Skin of body (tissue), 2 donors: ENCODE data around the gene TWIST1. TPM values are rescaled to one million over a fixed set of nuclear protein-coding genes. Genes with fewer than 3 reads are reported as not detected.

ENCODE experiments used
- DNase-seq: peaks from one replicate; lab custom pipeline; 2025; lab: John Stamatoyannopoulos, UW
- total RNA-seq: library from RNA; depleted of rRNA; stranded (reverse); fragments of >200 nt; gene quantifications from one replicate; pipeline ENCODE4 v1.2.3, GENCODE V29; 2014

TWIST1 gene
- total RNA-seq: 39.9 TPM

- peak; percentile 97 for DNase-seq
These were observed at the start of gene TWIST1 for GRCh38 chr7:19117091-19117869. TWIST1 (minus strand) TSS chr7:19117636; CDS start chr7:19117321, 315 bp downstream.

DNA sequence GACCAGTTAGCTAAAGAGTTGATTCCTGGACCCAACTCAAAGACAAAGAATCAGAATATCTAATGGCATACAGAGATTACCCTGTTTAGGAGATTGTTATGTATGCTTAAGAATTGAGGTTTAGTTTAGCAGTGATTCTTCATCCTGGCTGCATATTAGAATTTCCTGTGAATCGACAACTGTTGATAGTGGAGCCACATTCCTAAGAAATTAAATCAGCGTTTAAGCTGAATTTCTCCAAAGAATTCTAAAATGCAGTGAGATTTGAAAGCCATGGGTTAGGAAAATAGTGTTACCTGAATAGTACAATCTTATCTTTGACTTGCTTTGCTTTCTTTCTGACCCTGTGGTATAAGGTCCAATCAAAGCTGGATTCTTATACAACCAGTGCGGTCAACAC lies 44.2 kb upstream of the TWIST1 start:
- no peak for DNase-seq

- DNase-seq: no peak
These were observed 29.3 kb upstream of the TWIST1 start for GRCh38 chr7:19146699-19147098.

DNA sequence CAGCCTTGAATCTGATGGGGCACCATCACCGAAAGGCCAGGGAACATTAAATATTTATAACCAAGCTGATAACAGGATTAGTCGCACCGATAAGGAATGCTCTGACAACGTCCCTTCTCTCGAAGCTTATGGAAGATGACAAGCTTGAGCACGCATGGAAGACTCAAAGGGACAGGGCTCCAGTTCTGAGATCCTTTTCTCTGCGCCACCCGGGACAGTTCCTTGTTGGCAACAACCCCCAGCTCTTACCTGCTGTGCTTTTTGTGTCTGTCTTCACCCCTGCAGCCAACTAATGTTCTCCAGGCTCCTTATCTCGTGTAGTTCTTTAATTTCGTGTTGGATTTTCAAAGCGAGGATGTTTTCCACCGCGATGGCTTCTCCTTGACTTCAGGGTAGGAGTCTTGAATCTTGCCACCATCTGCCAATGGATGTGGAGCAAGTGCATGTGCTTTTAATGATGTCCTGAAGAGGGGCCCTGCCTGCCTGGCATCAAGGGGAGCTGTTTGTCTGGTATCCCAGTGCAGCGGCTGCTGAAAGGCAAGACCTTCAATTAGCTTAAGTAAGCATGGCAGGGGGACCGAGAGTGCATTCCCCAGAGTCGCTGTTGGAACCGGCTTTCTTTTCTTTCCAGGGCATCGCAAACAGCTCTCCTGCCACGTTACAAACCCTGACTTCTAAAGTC lies 28.1 kb upstream of the TWIST1 start:
- DNase-seq: no peak

- DNase-seq: no peak
These were observed 27.4 kb upstream of the TWIST1 start, which contains the start of gene FERD3L for GRCh38 chr7:19144661-19145433. FERD3L (minus strand) TSS chr7:19145421; CDS start chr7:19145362, 59 bp downstream.

DNA sequence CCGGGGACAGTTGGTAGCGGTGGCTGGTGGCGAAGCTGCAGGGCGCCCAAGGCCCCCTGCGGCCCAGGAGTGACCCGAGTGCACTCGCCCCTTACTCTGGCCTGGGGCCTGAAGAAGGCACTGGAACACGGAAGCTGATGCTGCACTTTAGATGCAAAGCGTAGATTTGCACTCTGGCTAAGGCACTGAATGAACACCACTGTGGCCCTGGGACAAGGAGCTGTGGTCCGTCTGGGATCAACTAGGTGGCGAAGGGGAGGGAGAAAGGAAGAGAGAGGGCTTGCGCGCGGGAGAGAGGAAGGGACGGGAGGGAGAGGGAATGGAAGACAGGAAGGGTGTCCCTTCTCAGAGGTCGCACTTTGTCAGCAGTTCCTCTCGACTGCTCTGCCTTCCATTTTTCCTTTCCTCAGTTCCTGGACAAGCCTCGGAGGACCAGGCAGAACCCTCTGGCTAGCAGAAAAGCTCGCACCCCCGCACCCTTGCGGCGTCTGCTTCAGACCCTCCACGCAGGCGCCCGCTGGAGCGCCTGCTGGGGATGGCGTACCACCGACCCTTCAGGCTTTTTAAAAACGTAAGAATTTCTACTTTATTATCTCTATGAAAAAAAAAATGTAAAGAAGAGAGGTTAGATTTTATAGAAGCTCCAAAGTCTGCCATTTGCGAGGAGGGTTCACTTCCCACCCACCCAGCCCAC lies 26.6 kb upstream of the TWIST1 start:
- no peak for DNase-seq

GRCh38 chr7:19139706-19140327 lies 22.4 kb upstream of the TWIST1 start:
- no peak for DNase-seq

DNA sequence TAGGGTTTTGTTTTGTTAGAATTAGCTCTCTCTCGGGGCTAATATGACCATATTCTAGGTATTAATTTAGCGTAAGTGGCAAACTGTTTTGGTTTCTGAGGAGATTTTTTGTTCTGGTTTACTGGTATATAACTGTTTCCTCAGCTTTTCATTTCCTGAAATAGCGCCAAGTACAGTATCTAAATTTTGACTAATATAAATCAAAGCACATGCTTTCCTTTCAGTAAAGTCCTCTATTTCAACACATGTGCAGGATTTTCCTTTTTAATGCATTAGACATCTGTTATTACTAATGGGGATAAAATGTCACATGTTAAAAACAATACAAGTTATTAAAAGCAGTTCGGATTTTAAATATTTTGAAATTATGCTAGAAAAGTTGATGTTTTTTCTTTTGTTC lies 16.4 kb upstream of the TWIST1 start:
- DNase-seq: no peak

- no peak for DNase-seq
These were observed 16.0 kb upstream of the TWIST1 start for GRCh38 chr7:19133390-19133789.

DNA sequence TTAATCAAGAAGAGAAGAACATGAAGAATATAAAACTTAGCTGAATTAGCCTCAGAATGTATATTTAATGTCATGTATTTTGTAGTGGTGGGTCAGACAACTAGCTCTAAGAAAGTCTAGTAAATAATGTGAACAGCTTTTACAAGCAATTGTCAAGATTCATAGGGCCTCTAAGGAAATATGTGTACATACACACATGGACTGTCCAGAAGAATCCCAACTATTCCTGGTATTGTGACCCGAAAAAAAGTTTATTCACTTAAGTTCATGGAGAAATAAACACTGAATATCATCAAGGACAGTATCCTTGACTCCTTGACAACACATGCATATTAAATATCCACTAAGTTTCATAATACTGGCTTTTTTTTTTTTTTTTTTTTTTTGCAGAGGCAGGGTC lies 11.4 kb upstream of the TWIST1 start:
- no peak for DNase-seq

DNA sequence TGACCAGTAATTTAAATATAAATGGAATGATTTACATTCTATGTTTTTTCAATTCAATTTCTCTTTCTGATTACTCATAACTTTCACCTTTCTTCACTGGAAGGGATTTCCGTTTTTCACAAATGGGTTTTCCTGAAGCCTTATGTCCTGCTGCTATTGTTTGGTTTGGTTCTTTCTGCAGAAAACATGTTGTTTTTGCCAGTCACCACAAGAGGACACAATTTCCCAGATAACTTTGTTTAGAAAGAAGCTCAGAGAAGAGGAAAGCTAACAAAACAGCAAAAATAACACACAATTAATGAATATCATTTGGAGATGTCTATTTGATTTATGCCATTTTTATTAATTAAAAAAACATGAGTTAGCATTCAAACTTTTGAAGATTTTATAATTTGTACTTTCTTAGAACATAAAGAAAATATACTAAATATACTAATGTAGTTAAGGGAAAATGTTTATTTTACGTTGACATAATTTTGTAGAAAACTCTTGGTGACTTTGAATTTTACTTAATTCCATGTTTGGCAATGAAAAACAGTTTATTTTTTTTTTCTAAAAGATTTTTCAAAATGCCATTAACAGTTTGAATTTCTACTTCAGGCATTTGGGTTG lies 4.6 kb upstream of the TWIST1 start:
- DNase-seq: no peak

- no peak for DNase-seq
These were observed 2.5 kb upstream of the TWIST1 start for GRCh38 chr7:19119870-19120486.

GRCh38 chr7:19119372-19119771 lies 1.9 kb upstream of the TWIST1 start:
- no peak for DNase-seq

GRCh38 chr7:19118636-19119371 lies 1.4 kb upstream of the TWIST1 start:
- no peak for DNase-seq

- no peak for DNase-seq
These were observed 603 bp upstream of the TWIST1 start for GRCh38 chr7:19117870-19118608.

DNA sequence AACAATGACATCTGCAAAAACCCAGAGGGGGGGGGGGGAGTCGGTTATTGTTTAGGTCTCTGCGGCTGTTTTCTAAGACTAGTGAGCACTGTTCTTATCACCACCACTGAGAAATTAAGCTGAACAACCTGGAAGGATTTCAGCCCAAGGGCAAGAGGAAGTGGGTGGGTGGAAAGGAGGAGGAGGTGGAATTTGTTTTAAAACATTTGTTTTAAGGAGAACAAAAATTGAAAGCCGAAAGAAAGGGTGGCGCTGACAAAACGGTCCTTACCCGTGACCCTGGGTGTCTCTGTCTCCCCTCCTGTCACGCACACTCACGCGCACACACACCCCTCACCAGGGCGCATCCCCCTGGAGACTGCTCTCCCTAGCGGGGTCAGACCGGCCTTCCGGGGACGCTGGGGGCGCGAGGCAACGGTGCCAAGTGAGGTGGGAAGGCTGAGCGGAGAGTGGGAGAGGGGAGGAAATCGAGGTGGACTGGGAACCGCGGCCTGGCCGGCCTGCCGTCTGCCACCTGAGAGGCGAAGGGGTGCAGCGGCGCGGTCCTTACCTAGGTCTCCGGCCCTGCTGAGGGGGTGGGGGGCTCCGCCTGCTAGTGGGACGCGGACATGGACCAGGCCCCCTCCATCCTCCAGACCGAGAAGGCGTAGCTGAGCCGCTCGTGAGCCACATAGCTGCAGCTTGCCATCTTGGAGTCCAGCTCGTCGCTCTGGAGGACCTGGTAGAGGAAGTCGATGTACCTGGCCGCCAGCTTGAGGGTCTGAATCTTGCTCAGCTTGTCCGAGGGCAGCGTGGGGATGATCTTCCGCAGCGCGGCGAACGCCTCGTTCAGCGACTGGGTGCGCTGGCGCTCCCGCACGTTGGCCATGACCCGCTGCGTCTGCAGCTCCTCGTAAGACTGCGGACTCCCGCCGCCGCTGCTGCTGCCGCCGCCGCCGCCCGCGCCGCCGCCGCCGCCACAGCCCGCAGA lies 1.0 kb downstream of the TWIST1 start:
- DNase-seq: no peak

- no peak for DNase-seq
These were observed 2.9 kb downstream of the TWIST1 start for GRCh38 chr7:19114551-19114855.
